A549 (cell line): ENCODE results near the gene TNFRSF13B. TPM values are rescaled to one million over a fixed set of nuclear protein-coding genes. Genes with fewer than 3 reads are reported as not detected.
"Not testable (repeated sequence)": the region's sequence is repeated elsewhere in the genome, so short reads cannot be mapped to it uniquely, and the experiment has no call there.

ENCODE experiments used
- ATAC-seq, 2 experiments: fragments of 200-7000 bp in 1 of 2; fragments of >200 bp in 1 of 2; cut with Nextera tagmentation in 1 of 2; cut with Tn5 transposase in 1 of 2; 3 replicates each; pipeline versions ENCODE4 v1.8.0 to v1.9.1; 2018 to 2020; ENCODE audit warnings: mild to moderate bottlenecking in 1 of 2, moderate library complexity in 1 of 2
- CTCF ChIA-PET: fragments of 300-600 bp; sonication (Branson Sonifier 250); formaldehyde crosslinking; extraction: SDS; loops from one replicate; lab custom pipeline; 2021; ENCODE audit warnings: antibody characterized with exemption, inconsistent platforms; lab: Yijun Ruan, JAX
- POLR2A ChIA-PET: fragments of 350-600 bp; formaldehyde crosslinking; extraction: SDS; loops from one replicate; lab custom pipeline; 2021; ENCODE audit warnings: antibody characterized with exemption, inconsistent platforms; lab: Yijun Ruan, JAX
- DNase-seq, 2 experiments: peaks; one replicate each; pipeline versions ENCODE4 v3.0.0 to v3.0.0-alpha.2; 2011 to 2016; ENCODE audit warnings: low read depth in 1 of 2, low spot score in 1 of 2
- FAIRE-seq: peaks from 2 replicates; lab custom pipeline; 2011; peaks lifted over from hg19 to GRCh38; lab: Jason Lieb, UNC
- H3K27ac ChIP-seq, 2 experiments: fragments of >200 bp; sonication (Bioruptor Twin); formaldehyde crosslinking; 3 replicates each; pipeline ENCODE4 v1.5.1; 2016 to 2017
- H3K4me1 ChIP-seq: fragments of >200 bp; sonication (Bioruptor Twin); formaldehyde crosslinking; 3 replicates; pipeline ENCODE4 v1.6.1; 2016
- H3K4me2 ChIP-seq: fragments of >200 bp; sonication (Bioruptor Twin); formaldehyde crosslinking; 3 replicates; pipeline ENCODE4 v1.6.1; 2016
- H3K4me3 ChIP-seq: fragments of >200 bp; sonication (Bioruptor Twin); formaldehyde crosslinking; 3 replicates; pipeline ENCODE4 v1.5.1; 2016
- H3K9me3 ChIP-seq: fragments of >200 bp; sonication (Bioruptor Twin); formaldehyde crosslinking; 3 replicates; pipeline ENCODE4 v1.6.1; 2016
- BHLHE40 ChIP-seq: IDR thresholded peaks from 2 replicates; pipeline ENCODE4 v1.6.1; 2012; ENCODE audit warnings: low read depth, low read length, inconsistent platforms
- CEBPB ChIP-seq, 2 experiments: fragments of >200 bp in 1 of 2; sonication (Bioruptor Twin) in 1 of 2; formaldehyde crosslinking in 1 of 2; IDR thresholded peaks; 2 replicates each; pipeline ENCODE4 v1.6.1; 2012 to 2016
- CTCF ChIP-seq: fragments of >200 bp; sonication (Bioruptor Twin); formaldehyde crosslinking; IDR thresholded peaks from 3 replicates; pipeline ENCODE4 v1.5.1; 2016
- EHMT2 ChIP-seq: fragments of 200-600 bp; sonication (generic); IDR thresholded peaks from 2 replicates; pipeline ENCODE4 v1.6.1; 2016; ENCODE audit warnings: antibody characterized with exemption, low read depth, mild to moderate bottlenecking, moderate library complexity
- FOSB ChIP-seq: fragments of 250-450 bp; sonication (Bioruptor Pico); IDR thresholded peaks from 2 replicates; pipeline ENCODE4 v1.5.0; 2020; ENCODE audit warnings: mild to moderate bottlenecking, moderate library complexity
- HOXA7 ChIP-seq: fragments of 250-450 bp; sonication (Bioruptor Pico); IDR thresholded peaks from 2 replicates; pipeline ENCODE4 v1.5.0; 2020; ENCODE audit warnings: mild to moderate bottlenecking, moderate library complexity
- HOXB13 ChIP-seq: fragments of 250-450 bp; sonication (Bioruptor Pico); IDR thresholded peaks from 2 replicates; pipeline ENCODE4 v1.5.0; 2020; ENCODE audit warnings: low read depth, mild to moderate bottlenecking, moderate library complexity
- JUN ChIP-seq, 2 experiments: fragments of >200 bp; sonication (Bioruptor Twin); formaldehyde crosslinking; IDR thresholded peaks; 2 replicates in 1 of 2; 3 replicates in 1 of 2; pipeline ENCODE4 v1.6.1; 2016 to 2017
- JUNB ChIP-seq: fragments of >200 bp; sonication (Bioruptor Twin); formaldehyde crosslinking; IDR thresholded peaks from 2 replicates; pipeline ENCODE4 v1.6.1; 2016
- MAFK ChIP-seq: fragments of 450-650 bp; IDR thresholded peaks from 2 replicates; pipeline ENCODE4 v1.6.1; 2014; ENCODE audit not compliant: partially characterized antibody
- MAX ChIP-seq: IDR thresholded peaks from 2 replicates; pipeline ENCODE4 v1.6.1; 2012
- NPAS2 ChIP-seq: fragments of 250-450 bp; sonication (Bioruptor Pico); IDR thresholded peaks from 2 replicates; pipeline ENCODE4 v1.8.0; 2022; ENCODE audit warnings: mild to moderate bottlenecking, moderate library complexity, borderline replicate concordance
- NR3C1 ChIP-seq: fragments of >200 bp; sonication (Bioruptor Twin); formaldehyde crosslinking; IDR thresholded peaks from 3 replicates; pipeline ENCODE4 v1.6.1; 2017
- PHF8 ChIP-seq: fragments of 200-600 bp; sonication (generic); IDR thresholded peaks from 2 replicates; pipeline ENCODE4 v1.6.1; 2016; ENCODE audit warnings: low read depth, mild to moderate bottlenecking, antibody characterized with exemption, moderate library complexity, borderline replicate concordance
- POLR2AphosphoS2 ChIP-seq: conservative IDR thresholded peaks from 2 replicates; pipeline ENCODE4 v1.6.1; 2012; ENCODE audit warnings: low read length, improper control_type of control experiment, inconsistent platforms
- RAD21 ChIP-seq, 2 experiments: fragments of >200 bp in 1 of 2; sonication (Bioruptor Twin) in 1 of 2; formaldehyde crosslinking in 1 of 2; IDR thresholded peaks in 1 of 2; conservative IDR thresholded peaks in 1 of 2; 2 replicates in 1 of 2; 3 replicates in 1 of 2; pipeline ENCODE4 v1.6.1; 2012 to 2018; ENCODE audit warnings: inconsistent platforms in 1 of 2
- RCOR1 ChIP-seq: fragments of 150-350 bp; IDR thresholded peaks from 2 replicates; pipeline ENCODE4 v1.6.1; 2014; ENCODE audit warnings: antibody characterized with exemption, low read length, low read depth
- RFX5 ChIP-seq: fragments of 450-650 bp; IDR thresholded peaks from 2 replicates; pipeline ENCODE4 v1.7.1; 2014; ENCODE audit warnings: antibody characterized with exemption, mild to moderate bottlenecking, moderate library complexity
- SMC3 ChIP-seq: fragments of >200 bp; sonication (Bioruptor Twin); formaldehyde crosslinking; IDR thresholded peaks from 3 replicates; pipeline ENCODE4 v1.6.1; 2018; ENCODE audit warnings: inconsistent platforms
- USF2 ChIP-seq: fragments of 450-650 bp; IDR thresholded peaks from 2 replicates; pipeline ENCODE4 v1.6.1; 2014; ENCODE audit warnings: antibody characterized with exemption
- ZC3H11A ChIP-seq: fragments of 450-650 bp; IDR thresholded peaks from 2 replicates; pipeline ENCODE4 v1.6.1; 2014; ENCODE audit warnings: antibody characterized with exemption, mild to moderate bottlenecking
- WGBS: methylation state at CpG from one replicate; pipeline ENCODE4 v1.1.6; 2017; ENCODE audit errors: missing lambda C conversion rate; 5-methylcytosine and 5-hydroxymethylcytosine counted together
- polyA plus RNA-seq, 4 experiments: library from polyadenylated mRNA; depleted of rRNA in 3 of 4; stranded (reverse); fragments of >200 nt; fragmentation: RNase III in 1 of 4; extraction: RNeasy Plus Mini Kit Qiagen cat#74134 plus additional on column Dnase treatment in 1 of 4; gene quantifications; 2 replicates in 3 of 4; 3 replicates in 1 of 4; pipeline ENCODE4 v1.2.3, GENCODE V29; 2011 to 2017
- TF ChIP-seq, protein P1 (sequence below): fragments of >200 bp; sonication (Bioruptor Twin); formaldehyde crosslinking; IDR thresholded peaks from 2 replicates; pipeline ENCODE4 v1.6.1; 2016
- TF ChIP-seq, protein P2 (sequence below): fragments of 250-450 bp; sonication (Bioruptor Pico); IDR thresholded peaks from 2 replicates; pipeline ENCODE4 v1.5.0; 2020; ENCODE audit warnings: low read depth, mild to moderate bottlenecking, moderate library complexity
- TF ChIP-seq, protein P3 (sequence below): fragments of >200 bp; sonication (Bioruptor Twin); formaldehyde crosslinking; IDR thresholded peaks from 3 replicates; pipeline ENCODE4 v1.6.1; 2016

TNFRSF13B gene
- polyA plus RNA-seq, 2 of the 4 experiments (the other 2 are of a cell fraction): not detected

DNA sequence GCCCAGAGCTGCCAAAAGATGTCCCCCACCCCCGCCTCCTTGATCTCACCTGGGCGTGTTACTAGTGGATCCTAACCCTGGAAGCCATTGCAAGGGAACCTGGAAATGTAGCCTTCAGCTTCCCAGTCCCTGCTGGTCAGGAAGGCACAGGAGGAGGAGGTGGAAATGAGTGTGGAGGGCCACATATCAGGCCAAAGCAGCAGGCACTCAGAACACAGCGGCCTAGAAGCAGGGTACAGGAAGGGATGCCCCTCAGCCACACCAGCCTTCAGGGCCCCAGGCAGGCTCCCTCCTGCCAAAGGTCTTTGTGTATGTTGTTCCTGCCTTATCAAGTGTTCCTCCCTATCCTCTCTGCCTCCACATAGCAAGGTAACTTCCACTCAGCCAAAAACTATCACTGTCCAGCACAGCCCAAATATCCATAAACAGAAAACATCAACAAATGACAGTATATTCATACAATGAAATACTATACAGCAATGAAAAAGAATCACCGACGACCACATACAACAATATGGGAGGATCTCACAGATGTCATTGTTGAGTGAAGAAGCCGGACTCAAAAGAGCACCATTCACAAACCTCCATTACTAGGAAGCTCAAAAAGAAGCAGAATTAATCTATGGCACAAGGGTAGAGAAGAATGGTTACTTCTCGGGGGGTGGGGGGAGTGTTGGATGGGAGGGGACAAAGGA, 28.2 kb upstream of the TNFRSF13B start:
- ATAC-seq (no peak), FAIRE-seq (peak; percentile 79), DNase-seq (no peak)
- Histone ChIP-seq H3K4me1 (peaks cover 11% of the 10 kb centered on the region), H3K9me3 (no peaks in the 10 kb centered on the region), H3K4me2 (no peak overlapping the region), H3K27ac (no peak overlapping the region; a peak in 1 of 6 replicates), H3K4me3 (no peak overlapping the region)
- CTCF ChIA-PET: interaction anchor here (0.9 to 5.2 kb wide), 23 partner anchors 11 to 354 kb away, joined by 3 to 55 read pairs (median 5); no protein-coding TSS in a partner anchor
- WGBS: 42% methylated on average over 7 of the region's 7 CpGs
- POLR2A ChIA-PET: no interaction called here
- TF ChIP-seq EHMT2 (no peak), ZC3H11A (no peak), CEBPB (IDR thresholded peaks at IDR 0.05) (no peak), USF2 (no peak), BHLHE40 (no peak), MAFK (no peak), HOXA7 (CRISPR knock-in tag) (no peak), NR3C1 (no peak)
- TF ChIP-seq, protein P1, sequence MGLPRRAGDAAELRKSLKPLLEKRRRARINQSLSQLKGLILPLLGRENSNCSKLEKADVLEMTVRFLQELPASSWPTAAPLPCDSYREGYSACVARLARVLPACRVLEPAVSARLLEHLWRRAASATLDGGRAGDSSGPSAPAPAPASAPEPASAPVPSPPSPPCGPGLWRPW: no peak
- TF ChIP-seq, protein P2, sequence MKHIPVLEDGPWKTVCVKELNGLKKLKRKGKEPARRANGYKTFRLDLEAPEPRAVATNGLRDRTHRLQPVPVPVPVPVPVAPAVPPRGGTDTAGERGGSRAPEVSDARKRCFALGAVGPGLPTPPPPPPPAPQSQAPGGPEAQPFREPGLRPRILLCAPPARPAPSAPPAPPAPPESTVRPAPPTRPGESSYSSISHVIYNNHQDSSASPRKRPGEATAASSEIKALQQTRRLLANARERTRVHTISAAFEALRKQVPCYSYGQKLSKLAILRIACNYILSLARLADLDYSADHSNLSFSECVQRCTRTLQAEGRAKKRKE: no peak

DNA sequence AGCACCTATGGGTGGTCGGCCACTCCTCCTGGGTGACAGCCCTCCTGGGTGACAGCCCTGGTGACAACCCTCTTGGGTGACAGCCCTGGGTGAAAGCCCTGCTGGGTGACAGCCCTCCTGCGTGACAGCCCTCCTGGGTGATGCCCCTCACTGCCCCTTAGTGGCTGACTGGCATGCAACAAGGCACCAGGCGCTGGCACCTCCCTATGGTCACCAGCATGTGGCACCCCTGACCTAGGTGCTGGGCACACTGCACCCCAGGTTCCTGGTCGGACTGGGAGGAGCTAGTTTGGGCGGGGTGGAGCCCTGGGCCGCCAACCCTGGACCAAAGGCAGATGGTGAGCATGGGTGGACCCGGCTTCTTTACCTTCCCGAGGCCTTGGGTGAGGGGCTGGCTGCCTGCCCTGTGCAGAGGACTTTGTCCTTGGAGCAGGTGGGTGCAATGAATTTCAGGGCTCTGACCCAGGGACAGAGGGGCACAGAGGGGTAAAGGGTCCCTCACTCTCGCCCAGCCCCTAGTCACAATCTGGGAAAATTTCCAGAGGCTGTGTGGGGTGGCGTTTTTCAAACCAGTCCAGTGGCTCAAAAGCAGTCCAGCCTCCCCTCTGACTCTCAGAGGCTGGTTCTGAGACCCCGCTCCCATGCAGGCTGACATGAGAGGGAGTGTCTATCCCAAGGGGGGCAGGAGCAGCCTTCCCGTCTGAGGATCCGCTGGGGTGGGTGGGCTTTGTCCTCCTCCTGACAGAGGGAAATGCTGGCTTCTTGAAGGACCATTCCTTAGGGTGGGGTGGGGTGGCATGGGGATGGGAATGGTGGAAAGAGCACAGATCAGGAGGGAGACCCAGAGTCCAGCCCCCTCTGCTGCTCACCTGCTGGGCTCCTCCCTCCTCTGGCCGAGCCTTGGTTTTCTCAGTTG, 25.9 kb upstream of the TNFRSF13B start:
- Histone ChIP-seq H3K4me1 (peaks cover 9% of the 10 kb centered on the region), H3K4me3 (no peak overlapping the region), H3K4me2 (peak overlapping the region; percentile 40; the same call in 2 of the 3 replicates), H3K9me3 (no peaks in the 10 kb centered on the region), H3K27ac (peak overlapping the region in 1 of 2 experiments; percentile 27; a peak in 2 of 6 replicates)
- no peak for FAIRE-seq
- DNase-seq: peak; percentile 67 to 80
- POLR2A ChIA-PET: no interaction called here
- TF ChIP-seq MAX (0 out of 2 replicates have a peak, but pooled peaks have one; percentile 38), CTCF (peak; percentile 73), POLR2AphosphoS2 (no peak), NPAS2 (CRISPR knock-in tag) (no peak), HOXB13 (CRISPR knock-in tag) (no peak), SMC3 (peak; percentile 71), RFX5 (no peak), JUN (IDR thresholded peaks at IDR 0.05) (no peak), RCOR1 (no peak), FOSB (CRISPR knock-in tag) (no peak), RAD21 (conservative IDR thresholded peaks at IDR 0.05 in 1 of 2, IDR thresholded peaks at IDR 0.05 in 1 of 2) (peak; percentile 78 to 91), JUNB (no peak), PHF8 (no peak), EHMT2 (no peak)
- TF ChIP-seq, protein P1: no peak
- TF ChIP-seq, protein P3, sequence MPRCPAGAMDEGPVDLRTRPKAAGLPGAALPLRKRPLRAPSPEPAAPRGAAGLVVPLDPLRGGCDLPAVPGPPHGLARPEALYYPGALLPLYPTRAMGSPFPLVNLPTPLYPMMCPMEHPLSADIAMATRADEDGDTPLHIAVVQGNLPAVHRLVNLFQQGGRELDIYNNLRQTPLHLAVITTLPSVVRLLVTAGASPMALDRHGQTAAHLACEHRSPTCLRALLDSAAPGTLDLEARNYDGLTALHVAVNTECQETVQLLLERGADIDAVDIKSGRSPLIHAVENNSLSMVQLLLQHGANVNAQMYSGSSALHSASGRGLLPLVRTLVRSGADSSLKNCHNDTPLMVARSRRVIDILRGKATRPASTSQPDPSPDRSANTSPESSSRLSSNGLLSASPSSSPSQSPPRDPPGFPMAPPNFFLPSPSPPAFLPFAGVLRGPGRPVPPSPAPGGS: no peak
- CTCF ChIA-PET: interaction anchor here (0.6 to 5.2 kb wide), 28 partner anchors 9 to 644 kb away, joined by 3 to 55 read pairs (median 4); no protein-coding TSS in a partner anchor
- 56% methylated on average over 13 of the region's 14 CpGs for WGBS
- peak; percentile 79 to 81 for ATAC-seq

GRCh38 chr17:16996726-16997125, 24.8 kb upstream of the TNFRSF13B start:
- POLR2A ChIA-PET: not testable (repeated sequence)
- 75% methylated on average over 11 of the region's 11 CpGs for WGBS

More at GRCh38 chr17:16996726-16997125, 24.8 kb upstream of the TNFRSF13B start:
- not testable (repeated sequence) for H3K4me2 ChIP-seq, H3K9me3 ChIP-seq, ATAC-seq, H3K4me1 ChIP-seq, DNase-seq, H3K27ac ChIP-seq, H3K4me3 ChIP-seq
- peak; percentile 70 for FAIRE-seq
- CTCF ChIA-PET: interaction anchor here (1.0 to 5.2 kb wide), 4 partner anchors 8 to 407 kb away, joined by 3 to 55 read pairs (median 4); no protein-coding TSS in a partner anchor
